Measurements from ENCODE around the gene TANGO6.

TANGO6 gene

DNA sequence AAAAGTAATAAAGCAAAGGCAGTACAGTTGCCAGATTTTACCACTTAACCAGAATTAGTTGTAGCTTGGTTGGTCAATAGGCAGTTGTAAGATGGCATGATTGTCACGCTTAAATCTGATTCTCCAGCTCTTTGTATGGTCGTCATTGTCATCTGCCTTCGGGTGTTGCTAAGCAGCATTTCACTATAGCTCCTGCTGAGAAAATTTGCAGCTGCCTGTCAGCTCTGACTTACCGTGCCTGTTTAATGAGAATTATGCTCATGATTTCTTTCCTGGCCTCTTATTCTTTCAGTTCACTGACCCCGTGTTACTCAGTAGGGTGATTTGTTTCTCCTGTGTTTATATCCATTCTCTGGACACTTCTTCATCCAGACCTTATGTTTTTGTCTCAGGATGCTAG is 66.7 kb downstream of the TANGO6 start:
- DNase-seq: no peak

DNA sequence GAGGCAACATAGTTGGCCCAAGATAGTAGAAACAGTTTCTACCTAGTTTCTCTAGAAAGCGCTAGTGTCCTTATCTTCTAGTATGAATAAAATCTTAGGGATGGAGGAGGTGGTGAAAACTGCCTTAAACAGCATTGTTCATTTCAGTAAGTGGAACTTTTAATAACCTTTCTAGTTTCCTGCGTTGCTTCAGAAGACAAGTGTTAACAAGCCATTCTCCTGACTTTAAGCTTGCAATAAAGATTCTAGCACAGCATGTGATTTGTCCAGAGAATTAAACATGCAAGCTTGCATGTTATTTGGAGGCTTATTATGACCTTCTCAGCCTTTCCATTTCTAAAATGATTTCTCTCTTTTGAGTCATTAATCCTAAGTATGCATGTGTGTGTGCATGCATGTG is 72.3 kb downstream of the TANGO6 start:
- no peak for DNase-seq

DNA sequence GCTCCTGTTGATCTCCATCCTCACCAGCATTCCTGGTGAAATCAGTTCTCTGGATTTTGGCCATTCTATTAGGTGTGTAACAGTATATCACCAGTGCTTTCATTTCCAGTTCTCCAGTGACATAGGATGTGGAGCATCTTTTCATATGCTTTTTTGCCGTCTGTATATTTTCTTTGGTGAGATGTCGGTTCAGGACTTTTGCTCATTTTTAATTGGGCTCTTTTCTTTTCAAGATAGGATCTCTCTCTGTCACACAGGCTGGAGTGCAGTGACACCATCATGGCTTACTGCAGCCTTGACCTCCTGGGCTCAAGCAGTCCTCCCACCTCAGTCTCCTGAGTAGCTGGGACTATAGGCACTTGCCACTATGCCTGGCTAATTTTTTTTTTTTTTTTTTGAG is 74.2 kb downstream of the TANGO6 start:
- no peak for DNase-seq

DNA sequence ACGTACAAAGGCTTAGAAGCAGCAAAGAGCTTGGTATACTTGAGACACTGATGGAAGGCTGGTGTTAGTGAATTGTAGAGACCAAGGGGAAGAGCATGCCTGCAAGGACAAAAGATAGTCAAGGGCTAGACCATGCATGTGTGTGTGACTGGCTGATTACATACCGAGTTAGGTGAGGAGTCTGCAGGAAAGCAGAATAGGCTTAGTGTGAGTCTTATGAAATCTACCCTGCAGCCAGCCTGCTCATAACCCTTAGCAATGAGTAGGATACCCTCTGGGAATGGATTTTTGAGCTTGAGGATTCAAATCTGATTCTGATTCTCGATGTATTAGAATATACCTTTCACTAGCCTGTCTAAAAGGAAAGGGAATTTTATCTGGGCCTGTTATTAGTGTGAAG is 77.0 kb downstream of the TANGO6 start:
- no peak for DNase-seq

DNA sequence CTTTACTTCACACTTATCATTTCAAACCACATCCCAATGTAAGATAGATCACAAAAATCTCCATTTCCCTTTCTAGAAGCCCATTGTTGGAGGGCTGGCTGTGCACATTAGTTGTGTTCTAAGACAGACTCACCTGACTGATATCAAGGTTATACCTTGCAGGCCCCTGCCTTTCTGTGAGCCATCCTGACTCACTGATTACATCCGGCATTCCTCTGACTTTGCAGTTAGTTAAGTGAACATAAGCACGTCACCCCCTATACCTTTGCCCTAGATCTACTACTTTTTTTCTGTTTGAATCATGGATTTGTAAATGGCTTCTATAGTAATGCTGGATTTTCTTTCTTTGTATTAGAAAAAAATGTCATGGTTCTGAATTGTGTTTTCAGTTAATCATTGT is 78.3 kb downstream of the TANGO6 start:
- peak; percentile 2 for DNase-seq

DNA sequence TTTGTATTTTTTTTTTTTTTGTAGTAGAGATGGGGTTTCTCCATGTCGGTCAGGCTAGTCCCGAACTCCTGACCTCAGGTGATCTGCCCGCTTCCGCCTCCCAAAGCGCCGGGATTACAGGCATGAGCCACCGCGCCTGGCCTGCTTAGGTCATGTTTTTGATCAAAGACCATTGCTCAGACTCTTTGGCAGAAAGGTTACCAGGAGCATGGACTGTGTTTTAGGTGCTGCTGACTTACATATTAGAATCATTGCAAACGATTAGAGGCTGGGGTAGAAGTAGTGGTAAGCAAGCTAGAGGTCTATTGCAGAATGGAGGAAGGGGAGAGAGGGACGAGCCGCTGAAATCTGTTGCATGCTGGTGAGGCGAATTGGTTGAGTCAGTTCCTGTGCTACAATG is 79.8 kb downstream of the TANGO6 start:
- no peak for DNase-seq

DNA sequence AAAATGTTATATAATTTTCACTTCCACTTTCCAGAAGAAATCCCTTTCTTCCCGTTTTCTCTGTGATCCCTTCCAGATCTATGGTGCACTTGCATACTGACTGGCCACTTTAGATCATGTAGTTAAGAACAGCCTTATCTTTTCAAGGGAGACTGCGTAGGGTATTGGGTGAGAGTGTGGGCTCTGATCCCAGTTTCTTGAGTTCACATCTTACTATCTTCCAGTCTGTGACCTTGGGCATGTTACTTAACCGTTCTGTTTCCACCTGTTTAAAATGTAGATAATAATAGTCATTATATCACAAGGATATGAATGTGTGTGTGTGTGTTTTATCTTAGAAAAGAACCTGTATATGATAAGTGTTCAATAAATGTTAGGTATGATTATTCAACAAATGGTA is 83.7 kb downstream of the TANGO6 start:
- no peak for DNase-seq

DNA sequence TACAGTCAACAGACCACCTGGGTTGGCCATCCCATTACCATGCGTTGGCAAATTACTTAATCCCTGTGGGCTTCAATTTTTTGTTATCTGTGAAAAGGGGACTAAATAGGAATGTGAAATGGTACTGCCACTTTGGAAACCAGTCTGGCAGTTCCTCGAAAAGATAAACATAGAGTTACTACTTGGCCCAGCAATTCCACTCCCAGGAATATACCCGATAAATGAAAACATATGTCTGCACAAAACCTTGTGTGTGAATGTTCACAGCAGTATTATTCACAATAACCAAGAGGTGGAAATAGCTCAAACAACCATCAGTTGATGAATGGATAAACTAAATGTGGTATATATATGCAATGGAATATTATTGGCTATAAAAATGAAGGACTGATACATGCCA is 87.9 kb downstream of the TANGO6 start:
- DNase-seq: no peak

DNA sequence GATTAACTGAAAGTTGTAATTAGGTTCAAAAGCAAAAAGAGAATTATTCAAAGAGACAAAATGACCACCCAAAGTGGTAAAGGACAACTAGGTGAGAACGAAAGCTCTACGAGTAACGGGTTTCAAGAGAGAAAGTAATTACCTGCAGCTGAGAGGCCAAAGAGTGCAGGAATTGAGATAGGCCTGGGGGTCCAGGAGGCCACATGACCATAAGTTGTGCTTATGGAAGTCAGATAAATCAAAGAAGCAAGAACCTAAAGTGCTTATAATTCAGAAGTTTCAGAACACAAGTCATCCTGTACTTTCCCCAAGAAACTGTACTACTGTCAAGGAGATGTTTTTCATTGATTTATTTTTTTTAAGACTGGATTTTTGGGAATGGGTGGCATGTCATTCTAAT is 91.1 kb downstream of the TANGO6 start:
- no peak for DNase-seq

DNA sequence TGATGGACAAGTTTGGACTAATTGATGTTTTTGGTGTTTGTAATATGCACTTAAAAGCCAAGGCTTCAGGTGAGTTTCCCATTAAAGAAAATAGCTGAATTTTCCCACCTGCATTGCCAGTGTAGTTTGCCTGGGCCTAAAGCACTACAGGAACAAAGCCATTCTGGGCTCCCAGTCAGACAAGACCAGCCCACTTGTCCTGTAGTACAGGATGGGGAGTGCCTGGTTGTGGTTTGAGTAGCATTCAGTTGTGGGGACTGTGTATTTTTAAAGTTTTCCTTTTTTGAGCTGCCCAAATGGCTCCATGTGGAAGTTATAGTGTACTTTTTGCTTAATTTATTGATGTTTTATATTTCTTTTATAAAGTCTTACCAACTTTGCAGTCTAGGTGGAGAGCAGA is 91.7 kb downstream of the TANGO6 start:
- no peak for DNase-seq

DNA sequence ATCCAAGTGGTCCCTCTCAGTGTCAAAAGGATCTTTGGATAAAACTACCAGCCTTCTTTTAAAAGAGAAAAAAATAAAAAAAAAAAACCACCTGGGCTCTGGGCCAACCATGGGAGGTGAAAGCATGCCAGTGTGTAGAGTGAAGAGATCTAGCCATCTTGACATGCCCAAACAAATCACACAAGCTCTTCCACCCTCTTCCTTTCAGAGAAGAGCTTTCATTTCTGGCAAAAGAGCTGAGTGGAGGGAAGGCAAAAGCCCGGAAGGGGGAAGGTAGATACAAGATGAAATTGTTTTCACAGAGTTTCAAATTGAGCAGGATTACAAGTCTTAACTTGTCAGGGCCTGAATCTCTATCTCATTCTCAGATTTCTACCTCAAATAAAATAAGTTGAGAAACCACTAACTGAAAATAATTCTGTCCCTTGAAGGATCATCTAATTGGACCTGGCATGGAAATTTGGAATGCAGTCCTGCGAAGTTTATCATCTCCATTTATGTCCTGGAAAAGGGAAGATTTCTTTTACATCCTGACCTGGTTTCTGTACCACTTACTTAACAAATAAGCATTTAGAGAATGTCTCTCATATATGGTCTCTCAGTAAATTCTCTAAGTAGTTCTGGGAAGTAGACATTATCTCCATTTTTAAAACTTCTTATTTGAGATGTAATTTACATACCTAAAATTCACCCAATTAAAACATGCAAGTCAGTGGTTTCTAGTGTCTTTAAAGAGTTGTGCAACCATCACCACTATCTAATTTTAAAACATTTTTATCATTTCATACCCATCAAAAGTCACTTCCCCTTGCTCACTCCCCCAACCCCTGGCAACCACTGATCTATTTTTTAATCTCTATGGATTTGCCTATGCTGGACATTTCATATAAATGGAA is 93.7 kb downstream of the TANGO6 start:
- DNase-seq: peak; percentile 54

DNA sequence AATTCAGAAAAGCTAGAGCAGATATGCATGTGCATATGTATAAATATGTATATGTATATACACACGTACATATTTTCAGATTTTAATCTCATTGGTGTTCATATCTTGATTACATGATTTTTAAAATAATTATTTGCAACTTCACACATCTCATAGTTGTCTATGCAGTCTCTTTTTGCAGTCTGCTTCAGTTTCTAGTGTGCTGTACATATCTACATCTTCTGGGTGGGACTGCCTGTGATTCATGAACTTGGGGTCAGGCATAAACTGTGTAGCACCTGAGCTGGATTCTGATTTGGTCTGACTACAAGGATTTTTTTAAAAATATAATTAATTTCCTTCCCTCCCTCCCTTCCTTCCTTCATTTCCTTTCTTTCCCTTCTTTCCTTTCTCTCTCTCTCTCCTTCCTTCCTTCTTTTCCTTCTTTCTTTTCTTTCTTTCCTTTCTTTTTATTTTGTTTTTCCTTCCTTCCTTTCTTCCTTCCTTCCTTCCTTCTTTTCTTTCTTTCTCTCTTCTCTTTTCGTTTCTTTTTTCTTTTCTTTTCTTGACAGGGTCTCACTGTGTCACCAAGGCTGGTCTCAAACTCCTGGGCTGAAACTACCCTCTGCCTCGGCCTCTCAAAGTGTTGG is 96.5 kb downstream of the TANGO6 start:
- no peak for DNase-seq

DNA sequence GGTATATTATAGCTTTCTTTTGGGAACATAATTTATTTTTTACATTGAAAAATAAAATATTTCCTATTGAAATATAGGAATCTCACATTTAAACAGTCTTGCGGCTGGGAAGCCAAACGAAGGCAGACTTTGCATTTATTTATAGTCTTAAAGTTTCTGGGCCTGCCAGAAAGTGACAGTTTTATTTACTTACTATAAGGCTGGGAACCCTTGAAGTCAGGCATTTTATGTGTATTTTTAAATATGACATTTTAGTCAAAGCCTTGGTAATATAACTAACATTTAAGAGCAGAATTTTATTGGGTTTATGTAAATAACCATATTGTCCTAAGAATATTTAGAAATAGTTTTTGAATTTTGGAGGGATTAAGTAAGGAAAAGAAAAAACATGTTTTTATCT is 97.5 kb downstream of the TANGO6 start:
- DNase-seq: no peak

DNA sequence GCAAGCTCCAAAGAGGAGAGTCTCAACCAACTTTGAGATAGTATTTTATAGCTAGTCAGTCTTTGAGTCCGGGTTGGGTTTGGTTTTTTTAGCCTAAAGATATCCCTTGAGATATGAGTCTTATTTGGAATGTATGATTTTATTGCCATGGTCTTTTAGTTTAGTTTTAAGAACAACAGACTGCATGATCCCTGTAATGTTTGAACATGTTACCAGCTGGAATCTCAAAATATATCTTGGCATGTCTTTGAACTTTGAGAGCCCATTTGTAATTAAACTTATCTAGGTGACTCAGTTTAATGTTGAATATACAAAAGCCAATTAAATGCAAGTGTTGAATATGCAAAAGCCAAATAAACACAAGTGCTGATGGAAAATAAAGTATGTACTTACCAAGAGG is 100.6 kb downstream of the TANGO6 start:
- no peak for DNase-seq

DNA sequence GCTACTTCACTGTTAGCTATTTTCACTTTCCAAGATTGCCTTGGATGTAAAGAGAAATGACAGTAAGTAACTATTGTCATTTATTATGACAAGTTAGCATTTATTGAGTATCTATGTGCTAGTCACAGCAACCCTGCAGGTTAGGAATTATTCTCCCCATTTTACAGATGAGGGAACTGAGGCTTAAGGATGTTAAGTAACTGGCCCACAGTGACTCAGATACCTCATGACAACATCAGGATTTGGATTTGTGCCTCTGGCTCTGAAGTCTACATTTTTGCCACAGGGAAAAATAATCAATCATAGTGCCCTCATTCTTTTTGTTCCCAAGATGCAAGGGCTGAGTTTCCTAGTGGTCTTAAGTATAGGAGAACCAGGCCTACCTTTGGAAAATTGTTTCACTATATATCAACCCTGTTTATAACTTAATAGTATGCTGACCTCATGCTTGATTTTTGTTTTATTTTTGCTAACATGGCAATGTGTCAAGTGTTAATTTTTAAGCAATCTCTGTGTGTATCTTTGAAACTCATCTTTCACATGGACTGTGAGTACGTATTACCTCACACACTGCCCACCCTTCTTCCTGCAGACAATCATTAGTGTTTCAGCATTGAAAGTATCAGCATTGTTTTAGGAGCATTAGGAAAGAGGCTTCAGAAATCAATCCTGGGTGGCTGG is 105.0 kb downstream of the TANGO6 start:
- no peak for DNase-seq

DNA sequence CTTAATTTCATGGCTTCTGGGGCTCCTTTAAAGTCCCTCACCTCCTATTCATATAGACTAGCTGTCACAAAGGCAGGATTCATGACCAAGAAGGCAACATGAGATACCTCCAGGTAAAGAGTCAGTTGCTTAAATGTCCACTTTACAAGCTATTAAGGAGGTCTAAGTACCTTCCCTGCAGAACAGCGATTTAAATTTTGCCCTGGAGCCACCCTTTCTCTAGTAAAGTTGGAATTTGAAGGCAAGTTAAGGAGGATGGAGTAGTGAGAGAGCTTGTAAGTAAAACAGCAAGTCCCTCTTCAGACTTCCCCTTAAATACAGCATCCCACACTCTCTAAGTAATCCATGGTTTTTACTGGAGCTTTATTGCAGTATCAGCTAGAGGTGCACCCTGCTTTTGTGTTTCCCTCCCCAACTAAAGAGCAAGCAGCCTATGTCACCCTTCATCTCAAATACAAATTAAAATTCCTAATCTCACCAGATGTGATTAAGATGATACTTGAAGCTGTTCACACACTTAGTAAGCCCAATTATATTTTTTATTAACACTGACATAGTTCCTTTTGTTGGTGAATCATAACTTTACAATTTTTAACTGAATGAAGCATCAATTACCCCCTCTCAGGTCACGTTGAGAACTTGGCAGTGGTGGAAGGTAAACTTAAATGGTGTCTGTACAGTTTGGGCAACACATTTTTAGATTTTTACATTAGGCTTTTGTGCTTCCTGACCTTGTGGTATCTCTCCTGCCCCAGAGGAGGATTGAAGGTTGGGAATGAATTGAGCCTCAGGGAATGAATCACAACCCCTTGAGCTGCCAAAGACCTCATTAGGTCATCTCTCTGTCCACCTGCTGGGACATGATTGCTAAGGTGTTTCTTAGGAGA is 108.9 kb downstream of the TANGO6 start:
- DNase-seq: peak; percentile 28

DNA sequence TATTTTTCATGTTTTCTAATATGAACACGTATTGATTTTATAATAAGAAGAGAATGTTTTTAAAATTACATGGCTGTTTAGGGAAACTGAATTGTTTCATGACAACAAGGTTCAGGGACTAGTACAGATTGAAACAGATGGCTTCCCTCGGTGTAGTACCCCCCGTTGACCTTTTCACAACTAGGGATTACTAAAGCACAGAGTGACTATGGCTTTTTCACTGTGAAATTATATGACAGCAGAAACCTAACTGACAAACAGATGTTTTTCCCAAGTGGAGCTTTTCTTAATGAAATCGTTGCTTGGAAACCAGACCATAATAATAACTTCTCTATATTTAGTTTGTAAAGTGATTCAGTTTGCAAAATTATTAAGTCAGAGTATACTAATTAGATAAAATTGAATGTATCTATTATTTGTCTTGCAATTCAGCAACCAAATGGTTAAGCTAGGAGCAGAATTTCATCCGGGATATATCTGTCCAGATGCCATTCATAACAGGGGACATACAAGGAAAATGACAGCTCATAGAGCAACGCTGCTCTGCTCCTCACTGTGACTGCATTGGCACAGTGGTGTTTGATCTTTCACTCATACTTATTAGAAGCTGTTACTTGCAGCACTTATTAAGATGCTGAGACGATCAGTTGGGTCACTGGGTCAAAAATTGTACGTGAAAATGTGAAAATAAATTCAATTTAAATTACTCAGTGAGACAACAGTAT is 111.7 kb downstream of the TANGO6 start:
- peak; percentile 11 for DNase-seq

DNA sequence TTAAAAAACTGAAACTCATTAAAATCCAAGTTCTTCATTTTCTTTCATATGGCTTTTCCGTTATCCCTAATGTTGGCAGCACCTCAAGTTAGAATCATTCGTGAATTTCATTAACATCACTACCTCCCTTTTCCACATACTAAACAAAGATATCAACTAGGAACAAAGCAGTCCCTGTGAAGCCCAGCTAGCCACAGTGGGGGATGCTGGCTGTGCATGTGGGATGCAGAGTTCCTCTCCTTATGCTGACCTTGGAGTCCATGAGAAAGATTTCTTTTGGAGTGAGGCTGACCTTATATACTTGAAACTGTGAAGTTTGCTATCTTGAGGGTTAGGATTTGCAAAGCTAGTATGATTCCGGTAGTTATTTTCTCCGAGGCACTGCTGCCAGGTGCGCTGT is 117.6 kb downstream of the TANGO6 start:
- no peak for DNase-seq

DNA sequence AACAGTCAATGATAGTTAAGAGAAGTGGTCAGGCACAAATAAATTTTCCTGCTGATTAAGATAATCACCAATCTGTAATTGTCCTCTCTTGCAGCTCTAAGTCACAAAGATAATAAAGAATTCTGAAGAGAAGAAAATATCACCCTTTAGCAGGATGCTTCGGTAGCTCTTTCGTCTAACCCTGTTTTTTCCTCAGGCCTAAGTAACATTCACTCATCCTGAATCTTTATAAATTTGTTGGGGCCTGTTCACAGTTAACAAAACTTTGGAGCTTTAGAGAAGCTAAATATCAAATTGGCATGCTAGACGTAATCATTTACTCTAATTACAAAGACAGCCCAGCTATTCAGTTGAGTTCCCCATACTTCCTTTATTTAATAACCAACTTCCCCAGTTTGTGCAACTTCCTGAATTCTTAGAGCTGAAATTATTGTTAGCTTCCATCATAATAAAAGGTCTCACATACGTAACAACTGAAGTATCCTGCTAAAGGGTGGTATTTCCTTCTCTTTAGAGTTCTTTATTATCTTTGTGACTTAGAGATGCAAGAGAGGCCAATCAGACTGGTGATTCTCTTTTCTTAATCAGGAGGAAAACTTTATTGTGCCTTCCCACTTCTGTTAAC is 118.6 kb downstream of the TANGO6 start:
- DNase-seq: no peak

DNA sequence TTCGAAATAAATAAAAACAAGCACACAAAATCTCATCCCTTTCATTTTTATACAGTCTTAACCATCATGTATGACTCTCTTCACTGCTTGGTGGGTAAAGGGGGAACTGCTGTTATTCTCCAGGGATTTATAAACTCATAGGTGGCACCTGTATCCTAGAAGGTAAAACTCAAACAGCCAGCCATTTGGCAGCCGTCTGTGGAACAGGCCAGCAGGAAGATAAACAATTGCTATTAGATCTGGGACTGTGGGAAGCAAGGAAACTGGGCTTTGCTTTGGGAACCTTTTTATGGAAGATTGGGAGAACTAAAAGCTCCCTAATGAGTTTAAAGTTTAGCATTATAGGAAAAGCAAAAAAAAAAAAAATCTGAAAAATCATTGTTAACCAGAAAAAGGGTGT is 126.0 kb downstream of the TANGO6 start:
- no peak for DNase-seq

DNA sequence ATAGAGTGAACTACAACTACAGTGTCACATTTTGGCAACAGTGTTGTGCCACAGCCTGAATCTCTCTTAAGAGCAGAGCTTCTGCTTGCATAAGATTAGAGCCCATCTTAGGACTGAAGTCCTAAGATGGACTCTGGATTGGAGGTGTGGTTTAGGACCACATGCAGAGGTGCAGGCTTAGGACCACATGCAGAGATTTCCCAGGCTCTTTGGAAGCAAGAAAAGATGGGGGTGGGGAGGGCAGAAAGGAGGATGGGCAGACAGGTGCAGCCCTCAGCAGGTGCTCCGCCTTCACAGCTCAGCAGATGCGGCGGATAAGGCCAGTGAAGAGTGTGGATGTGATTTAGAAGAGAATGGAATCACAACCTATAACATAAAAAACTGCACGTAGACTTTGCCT is 128.7 kb downstream of the TANGO6 start:
- no peak for DNase-seq

DNA sequence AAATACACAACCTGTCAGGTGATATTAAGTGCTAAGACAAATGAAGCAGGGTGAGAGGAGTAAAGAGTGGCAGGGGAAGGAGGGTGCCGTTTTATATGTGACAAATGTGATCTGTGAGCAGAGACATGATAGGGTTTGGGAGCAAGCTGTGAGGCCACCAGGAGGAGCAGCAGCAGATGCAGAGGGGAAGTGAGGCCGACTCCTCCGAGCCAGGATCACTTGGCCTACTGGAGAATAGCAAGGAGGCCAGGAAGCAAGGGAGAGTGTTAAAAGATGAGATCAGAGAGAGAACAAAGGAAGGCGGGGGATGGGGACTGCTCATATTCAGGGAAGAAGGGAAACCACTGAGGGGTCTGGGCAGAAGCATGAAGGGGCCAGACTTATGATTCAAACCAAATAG is 129.4 kb downstream of the TANGO6 start:
- peak; percentile 75 for DNase-seq
